RPMI7951 (cell line): ENCODE measurements around the gene IGFN1. TPM values are rescaled to one million over a fixed set of nuclear protein-coding genes. Genes with fewer than 3 reads are reported as not detected.

Experiments used
- DNase-seq: peaks from one replicate; pipeline ENCODE4 v3.0.0-alpha.2; 2012; ENCODE audit warnings: low read depth
- total RNA-seq: library from RNA; depleted of rRNA; stranded (reverse); fragments of >200 nt; shearing (Covaris generic); gene quantifications from 2 replicates; pipeline ENCODE4 v1.2.3, GENCODE V29; 2014; rRNA removed

The IGFN1 gene
- total RNA-seq, 1 experiment from 2014 or later = 1.1 TPM

- DNase-seq = no peak
Observed at GRCh38 chr1:201264554-201264953, 73.9 kb downstream of the IGFN1 start.

- DNase-seq = no peak
Observed at GRCh38 chr1:201265756-201266155, 75.1 kb downstream of the IGFN1 start.

GRCh38 chr1:201266276-201266675, 75.7 kb downstream of the IGFN1 start:
- DNase-seq = no peak

GRCh38 chr1:201266774-201267173, 76.2 kb downstream of the IGFN1 start:
- DNase-seq = peak; percentile 81

GRCh38 chr1:201267481-201268229, 77.0 kb downstream of the IGFN1 start:
- peak; percentile 74 for DNase-seq

- DNase-seq = peak; percentile 94
Observed at GRCh38 chr1:201268604-201269151, 78.1 kb downstream of the IGFN1 start.

- no peak for DNase-seq
Observed at GRCh38 chr1:201269281-201269680, 78.7 kb downstream of the IGFN1 start.

GRCh38 chr1:201269900-201270410, 79.3 kb downstream of the IGFN1 start:
- DNase-seq = no peak

- no peak for DNase-seq
Observed at GRCh38 chr1:201270616-201271390, 80.2 kb downstream of the IGFN1 start.

- no peak for DNase-seq
Observed at GRCh38 chr1:201272799-201273198, 82.2 kb downstream of the IGFN1 start.

- no peak for DNase-seq
Observed at GRCh38 chr1:201274616-201275252, 84.1 kb downstream of the IGFN1 start.

- DNase-seq = peak; percentile 97
Observed at GRCh38 chr1:201275253-201275666, 84.6 kb downstream of the IGFN1 start.

GRCh38 chr1:201276891-201277290, 86.3 kb downstream of the IGFN1 start:
- no peak for DNase-seq

GRCh38 chr1:201277441-201277840, 86.8 kb downstream of the IGFN1 start:
- DNase-seq = no peak

Other genes starting within 250 kb of the IGFN1 start
- gene KIF21B, start 167.1 kb upstream of the IGFN1 start, total RNA-seq = 0.60 and 0.68 TPM in 2 replicates
- not detected in 2 replicates for gene CACNA1S, start 78.4 kb upstream of the IGFN1 start, total RNA-seq
- not detected in 2 replicates for gene ASCL5, start 63.6 kb upstream of the IGFN1 start, total RNA-seq
- 101 and 107 TPM in 2 replicates for gene TMEM9, start 36.4 kb upstream of the IGFN1 start, total RNA-seq
- under 0.01 TPM in 1 of 2 replicates, not detected in the other for gene PKP1, start 92.7 kb downstream of the IGFN1 start, total RNA-seq
- gene TNNT2, start 186.9 kb downstream of the IGFN1 start, total RNA-seq = not detected in 2 replicates
- not detected in 2 replicates for gene LAD1, start 208.5 kb downstream of the IGFN1 start, total RNA-seq
- gene TNNI1, start 230.9 kb downstream of the IGFN1 start, total RNA-seq = 0.10 and 0.24 TPM in 2 replicates